WERI-Rb-1 (cell line): ENCODE measurements around the gene NAMPT.

Experiments
- DNase-seq: peaks from one replicate; pipeline ENCODE4 v3.0.0-alpha.2; 2020
- H3K27ac ChIP-seq: fragments of 250-450 bp; sonication (Bioruptor Pico); 2 replicates; pipeline ENCODE4 v1.5.1; 2020; ENCODE audit warnings: mild to moderate bottlenecking, moderate library complexity
- H3K27me3 ChIP-seq: fragments of 250-450 bp; sonication (Bioruptor Pico); 2 replicates; pipeline ENCODE4 v1.5.1; 2021; ENCODE audit warnings: mild to moderate bottlenecking, low read depth, moderate library complexity; ENCODE audit not compliant: insufficient read depth, severe bottlenecking
- H3K36me3 ChIP-seq: fragments of 250-450 bp; sonication (Bioruptor Pico); 2 replicates; pipeline ENCODE4 v1.5.1; 2020; ENCODE audit warnings: mild to moderate bottlenecking, moderate library complexity
- H3K4me3 ChIP-seq: 2 replicates; pipeline ENCODE4 v1.5.1; 2011; ENCODE audit warnings: low read depth, mild to moderate bottlenecking, control low read depth, low read length
- H3K9me3 ChIP-seq: fragments of 250-450 bp; sonication (Bioruptor Pico); 2 replicates; pipeline ENCODE4 v1.5.1; 2021; ENCODE audit warnings: mild to moderate bottlenecking, moderate library complexity; ENCODE audit not compliant: severe bottlenecking
- TF ChIP-seq, protein P1 (sequence below): IDR thresholded peaks from 2 replicates; pipeline ENCODE4 v1.5.1; 2011; ENCODE audit warnings: low read depth, mild to moderate bottlenecking, control low read depth, inconsistent platforms, low read length

The NAMPT gene

GRCh38 chr7:106316947-106317346, 32.2 kb upstream of the NAMPT start:
- TF ChIP-seq, protein P1, sequence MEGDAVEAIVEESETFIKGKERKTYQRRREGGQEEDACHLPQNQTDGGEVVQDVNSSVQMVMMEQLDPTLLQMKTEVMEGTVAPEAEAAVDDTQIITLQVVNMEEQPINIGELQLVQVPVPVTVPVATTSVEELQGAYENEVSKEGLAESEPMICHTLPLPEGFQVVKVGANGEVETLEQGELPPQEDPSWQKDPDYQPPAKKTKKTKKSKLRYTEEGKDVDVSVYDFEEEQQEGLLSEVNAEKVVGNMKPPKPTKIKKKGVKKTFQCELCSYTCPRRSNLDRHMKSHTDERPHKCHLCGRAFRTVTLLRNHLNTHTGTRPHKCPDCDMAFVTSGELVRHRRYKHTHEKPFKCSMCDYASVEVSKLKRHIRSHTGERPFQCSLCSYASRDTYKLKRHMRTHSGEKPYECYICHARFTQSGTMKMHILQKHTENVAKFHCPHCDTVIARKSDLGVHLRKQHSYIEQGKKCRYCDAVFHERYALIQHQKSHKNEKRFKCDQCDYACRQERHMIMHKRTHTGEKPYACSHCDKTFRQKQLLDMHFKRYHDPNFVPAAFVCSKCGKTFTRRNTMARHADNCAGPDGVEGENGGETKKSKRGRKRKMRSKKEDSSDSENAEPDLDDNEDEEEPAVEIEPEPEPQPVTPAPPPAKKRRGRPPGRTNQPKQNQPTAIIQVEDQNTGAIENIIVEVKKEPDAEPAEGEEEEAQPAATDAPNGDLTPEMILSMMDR, result no peak
- H3K36me3 ChIP-seq, result no peaks in the 10 kb centered on the region
- H3K27ac ChIP-seq, result no peak overlapping the region
- H3K9me3 ChIP-seq, result peaks cover 5% of the 10 kb centered on the region
- no peaks in the 10 kb centered on the region for H3K27me3 ChIP-seq
- no peak for DNase-seq
- no peak overlapping the region for H3K4me3 ChIP-seq

GRCh38 chr7:106314875-106315274, 30.1 kb upstream of the NAMPT start:
- Histone ChIP-seq H3K27me3 (no peaks in the 10 kb centered on the region), H3K36me3 (no peaks in the 10 kb centered on the region), H3K27ac (no peak overlapping the region), H3K9me3 (no peaks in the 10 kb centered on the region), H3K4me3 (no peak overlapping the region)
- TF ChIP-seq, protein P1, result no peak
- DNase-seq, result no peak

GRCh38 chr7:106313966-106314365, 29.2 kb upstream of the NAMPT start:
- DNase-seq, result no peak
- Histone ChIP-seq H3K27me3 (no peaks in the 10 kb centered on the region), H3K4me3 (no peak overlapping the region), H3K36me3 (no peaks in the 10 kb centered on the region), H3K27ac (no peak overlapping the region), H3K9me3 (no peaks in the 10 kb centered on the region)
- TF ChIP-seq, protein P1, result no peak

DNA sequence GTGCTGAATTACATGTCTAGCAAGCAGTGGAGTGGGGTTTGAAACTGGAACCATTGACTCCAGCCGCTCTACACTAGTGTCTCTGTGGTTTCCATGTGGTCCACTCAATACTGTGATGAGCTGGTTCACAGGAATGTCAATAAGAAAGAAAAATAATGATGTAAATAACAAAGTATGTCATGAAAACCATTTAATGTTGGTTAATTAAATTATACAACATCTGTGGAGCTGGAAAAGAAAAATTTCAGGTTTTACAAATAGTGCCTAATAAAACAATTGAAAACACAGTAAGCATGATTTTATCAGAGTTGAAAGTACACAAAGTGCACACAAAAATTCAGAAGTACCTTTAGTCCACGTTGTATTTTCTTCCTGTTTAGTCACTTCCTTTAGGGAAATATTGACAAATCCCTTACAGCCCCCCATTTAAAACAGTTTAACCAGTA, 28.7 kb upstream of the NAMPT start:
- DNase-seq, result no peak
- Histone ChIP-seq H3K9me3 (no peaks in the 10 kb centered on the region), H3K27ac (no peak overlapping the region), H3K4me3 (no peak overlapping the region), H3K27me3 (no peaks in the 10 kb centered on the region), H3K36me3 (no peaks in the 10 kb centered on the region)
- TF ChIP-seq, protein P1, result no peak

DNA sequence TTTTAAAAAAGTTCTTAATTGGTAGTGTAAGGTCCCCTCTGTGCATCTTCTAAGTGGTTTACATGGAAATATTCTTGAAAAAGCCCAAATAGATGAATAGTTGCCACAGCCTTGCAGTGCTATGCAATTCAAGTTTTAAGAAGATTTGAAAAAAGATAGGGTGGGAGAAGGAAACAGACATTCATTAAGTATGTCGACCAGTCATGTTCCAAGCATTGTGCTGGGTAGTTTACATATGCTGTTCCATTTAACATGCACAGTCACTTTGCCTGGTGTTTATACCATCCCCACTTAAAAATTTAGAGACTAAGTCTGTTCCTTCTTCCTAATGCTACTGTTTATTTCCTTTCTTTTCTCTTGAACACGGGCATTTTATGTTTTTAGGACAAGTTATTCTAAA, 28.1 kb upstream of the NAMPT start:
- H3K27ac ChIP-seq, result no peak overlapping the region
- H3K27me3 ChIP-seq, result no peaks in the 10 kb centered on the region
- H3K9me3 ChIP-seq, result no peaks in the 10 kb centered on the region
- H3K4me3 ChIP-seq, result no peak overlapping the region
- no peak for DNase-seq
- TF ChIP-seq, protein P1, result no peak
- no peaks in the 10 kb centered on the region for H3K36me3 ChIP-seq

DNA sequence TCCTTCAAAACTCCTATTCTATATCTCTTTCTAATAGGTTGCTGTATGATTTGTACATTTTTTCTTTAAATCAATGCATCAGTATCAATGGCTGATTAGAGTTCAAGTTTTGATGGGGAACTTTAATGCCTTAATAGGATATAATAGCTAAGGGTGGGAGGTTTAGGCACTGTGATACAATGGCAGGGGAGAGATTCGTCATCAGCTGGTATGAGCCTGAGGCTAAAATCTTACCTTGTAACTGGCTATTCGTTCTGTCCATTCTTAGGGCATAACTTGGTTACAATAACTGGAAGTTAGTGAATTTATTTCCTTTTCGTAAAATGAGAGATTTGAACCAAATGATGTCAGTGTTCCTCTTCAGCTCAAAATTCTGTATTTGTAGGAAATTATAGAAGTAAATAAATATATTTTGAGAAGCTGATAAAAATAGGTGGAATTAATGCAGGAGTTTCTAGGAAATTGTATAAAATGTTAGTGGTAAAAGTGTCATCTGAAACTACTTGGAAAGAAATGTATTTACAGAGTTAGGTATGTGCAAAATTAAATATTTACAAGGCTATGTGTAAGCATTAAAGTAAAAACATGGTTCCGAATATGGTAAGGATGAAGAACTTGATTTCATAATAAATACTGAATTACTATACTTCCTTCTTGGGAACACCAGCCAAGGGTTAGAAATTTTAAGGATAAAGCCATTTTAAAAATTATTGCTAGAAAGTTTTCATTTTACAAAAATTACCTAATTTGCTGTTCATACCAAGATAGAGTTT, 27.5 kb upstream of the NAMPT start:
- Histone ChIP-seq H3K4me3 (no peak overlapping the region), H3K36me3 (no peaks in the 10 kb centered on the region), H3K27me3 (no peaks in the 10 kb centered on the region), H3K9me3 (no peaks in the 10 kb centered on the region), H3K27ac (no peak overlapping the region)
- no peak for DNase-seq
- TF ChIP-seq, protein P1, result no peak
